HG02981 (cell line): Measurements from ENCODE around the gene FBXL20.
"Not testable (repeated sequence)": the region's sequence is repeated elsewhere in the genome, so short reads cannot be mapped to it uniquely, and the experiment has no call there.

Experiments
- ATAC-seq: cut with Tn5 transposase; IDR thresholded peaks from one replicate; pipeline ENCODE4 v1.9.1; 2021; ENCODE audit warnings: mild to moderate bottlenecking, moderate library complexity; ENCODE audit not compliant: unreplicated experiment

Gene FBXL20

DNA sequence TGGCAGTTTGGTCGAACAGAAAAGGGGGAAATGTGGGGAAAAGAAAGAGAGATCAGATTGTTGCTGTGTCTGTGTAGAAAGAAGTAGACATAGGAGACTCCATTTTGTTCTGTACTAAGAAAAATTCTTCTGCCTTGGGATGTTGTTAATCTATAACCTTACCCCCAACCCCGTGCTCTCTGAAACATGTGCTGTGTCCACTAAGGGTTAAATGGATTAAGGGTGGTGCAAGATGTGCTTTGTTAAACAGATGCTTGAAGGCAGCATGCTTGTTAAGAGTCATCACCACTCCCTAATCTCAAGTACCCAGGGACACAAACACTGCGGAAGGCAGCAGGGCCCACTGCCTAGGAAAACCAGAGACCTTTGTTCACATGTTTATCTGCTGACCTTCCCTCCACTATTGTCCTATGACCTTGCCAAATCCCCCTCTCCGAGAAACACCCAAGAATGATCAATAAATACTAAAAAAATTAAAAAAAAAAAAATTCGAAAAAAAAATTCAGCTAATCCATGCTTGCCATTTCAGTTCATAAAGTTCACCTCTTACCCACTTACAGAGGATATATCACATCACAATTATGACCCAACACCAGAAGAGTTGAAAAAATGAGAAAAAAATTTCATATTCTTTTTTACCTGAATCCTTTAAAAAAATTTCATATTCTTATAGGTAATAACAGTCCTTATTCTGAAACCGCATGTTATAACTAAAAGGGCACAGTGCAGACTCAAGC lies 67.2 kb downstream of the FBXL20 start:
- ATAC-seq = not testable (repeated sequence)

DNA sequence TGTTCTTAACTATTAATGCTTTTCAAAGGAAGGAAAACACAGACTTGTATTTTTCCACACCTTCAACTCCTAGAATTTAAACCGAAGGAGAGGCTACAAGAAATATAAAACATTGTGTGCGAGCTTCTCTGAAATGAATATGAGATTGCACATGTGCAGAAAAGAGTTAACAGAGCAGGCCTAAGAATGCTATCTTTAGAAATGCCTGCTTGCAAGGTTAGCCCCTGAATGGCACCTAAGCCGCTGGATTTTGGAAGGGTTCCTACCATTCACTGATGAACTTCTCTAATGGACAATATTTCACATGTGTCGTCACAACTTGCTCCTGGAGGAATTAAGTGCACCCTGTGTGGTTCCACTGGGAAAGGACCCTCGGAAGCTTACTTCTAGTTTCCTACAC lies 69.3 kb downstream of the FBXL20 start:
- no peak for ATAC-seq

DNA sequence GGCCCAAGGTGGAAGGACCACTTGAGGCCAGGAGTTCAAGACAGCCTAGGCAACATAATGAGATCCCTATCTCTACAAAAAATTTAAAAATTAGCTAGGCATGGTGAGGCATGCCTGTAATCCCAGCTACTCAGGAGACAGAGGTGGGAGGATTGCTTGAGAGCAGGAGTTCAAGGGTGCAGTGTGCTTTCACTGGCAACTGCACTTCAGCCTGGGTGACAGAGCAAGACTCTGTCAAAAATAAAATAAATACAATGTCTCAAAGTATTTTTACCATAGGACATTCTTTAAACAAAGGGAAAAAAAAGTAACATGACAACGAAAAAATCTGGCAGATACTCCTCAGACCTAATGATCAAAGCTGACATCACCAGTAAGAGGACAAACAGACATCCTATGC lies 72.6 kb downstream of the FBXL20 start:
- ATAC-seq = no peak

DNA sequence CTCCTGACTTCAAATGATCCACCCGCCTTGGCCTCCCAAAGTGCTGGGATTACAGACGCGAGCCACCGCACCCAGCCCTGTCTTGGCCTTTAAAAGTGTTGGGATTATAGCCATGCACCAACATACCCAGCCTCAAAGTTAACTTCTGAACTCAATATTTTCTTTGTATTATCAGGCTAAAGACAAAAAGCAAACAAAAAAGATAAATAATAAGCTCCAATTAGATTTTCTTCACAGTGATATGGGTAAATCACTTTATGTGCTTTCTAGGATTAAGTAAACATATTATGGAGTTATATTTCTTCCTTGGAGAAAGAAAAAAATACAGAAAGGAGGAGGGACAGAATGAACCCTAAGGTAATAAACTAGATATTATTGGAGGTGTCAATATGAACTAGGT lies 74.3 kb downstream of the FBXL20 start:
- no peak for ATAC-seq

DNA sequence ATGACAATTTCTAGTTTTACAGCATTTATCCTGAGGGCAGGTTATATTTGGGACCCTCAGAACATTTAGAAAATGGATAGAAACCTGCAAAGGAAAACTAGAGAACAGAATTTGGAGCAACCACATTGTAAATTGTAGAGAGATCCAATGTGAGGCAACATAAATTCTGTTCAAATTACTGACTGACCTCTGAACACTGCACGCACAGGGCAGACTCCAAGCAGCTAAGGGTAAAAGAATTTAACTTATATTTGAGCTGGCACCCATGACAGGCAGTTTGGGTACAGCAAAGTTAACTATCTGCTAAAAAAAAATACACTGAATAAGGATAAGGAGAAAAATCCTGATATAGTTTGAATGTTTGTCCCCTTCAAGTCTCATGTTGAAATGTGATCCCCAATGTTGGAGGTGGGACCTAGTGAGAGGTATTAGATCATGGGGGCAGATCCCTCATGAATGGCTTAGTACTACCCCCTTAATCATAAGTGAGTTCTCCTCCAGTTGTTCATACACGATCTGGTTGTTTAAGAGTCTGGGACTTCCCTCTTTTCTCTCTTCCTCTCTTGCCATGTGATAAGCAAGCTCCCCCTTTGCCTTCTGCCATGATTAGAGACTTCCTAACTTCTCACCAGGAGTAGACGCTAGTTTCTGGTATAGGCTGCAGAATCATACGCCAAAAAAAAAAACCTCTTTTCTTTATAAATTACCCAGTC lies 75.7 kb downstream of the FBXL20 start:
- ATAC-seq = no peak

GRCh38 chr17:39318636-39319035 lies 82.8 kb downstream of the FBXL20 start:
- ATAC-seq = no peak

- no peak for ATAC-seq
Measured at GRCh38 chr17:39306509-39307212, 94.8 kb downstream of the FBXL20 start.

- no peak for ATAC-seq
Measured at GRCh38 chr17:39305978-39306377, 95.4 kb downstream of the FBXL20 start.

GRCh38 chr17:39304188-39304587 lies 97.2 kb downstream of the FBXL20 start:
- no peak for ATAC-seq

DNA sequence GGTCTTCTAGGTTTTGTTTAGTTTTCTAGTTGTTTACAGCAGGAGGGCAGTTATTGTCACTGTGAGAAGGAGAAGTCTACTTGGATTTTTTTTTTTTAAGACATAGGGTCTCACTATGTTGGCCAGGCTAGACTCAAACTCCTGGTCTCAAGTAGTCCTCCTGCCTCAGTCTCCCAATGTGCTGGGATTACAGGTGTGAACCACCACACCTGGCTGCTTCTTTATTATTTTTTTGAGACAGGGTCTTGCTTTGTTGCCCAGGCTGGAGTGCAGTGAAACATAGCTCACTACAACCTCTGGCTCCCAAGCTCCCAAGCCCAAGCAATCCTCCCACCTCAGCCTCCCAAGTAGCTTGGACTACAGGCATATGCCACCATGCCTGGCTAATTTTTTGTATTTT lies 107.4 kb downstream of the FBXL20 start:
- no peak for ATAC-seq

GRCh38 chr17:39292546-39292945 lies 108.9 kb downstream of the FBXL20 start:
- ATAC-seq = not testable (repeated sequence)

GRCh38 chr17:39286513-39286912 lies 114.9 kb downstream of the FBXL20 start:
- ATAC-seq = not testable (repeated sequence)

DNA sequence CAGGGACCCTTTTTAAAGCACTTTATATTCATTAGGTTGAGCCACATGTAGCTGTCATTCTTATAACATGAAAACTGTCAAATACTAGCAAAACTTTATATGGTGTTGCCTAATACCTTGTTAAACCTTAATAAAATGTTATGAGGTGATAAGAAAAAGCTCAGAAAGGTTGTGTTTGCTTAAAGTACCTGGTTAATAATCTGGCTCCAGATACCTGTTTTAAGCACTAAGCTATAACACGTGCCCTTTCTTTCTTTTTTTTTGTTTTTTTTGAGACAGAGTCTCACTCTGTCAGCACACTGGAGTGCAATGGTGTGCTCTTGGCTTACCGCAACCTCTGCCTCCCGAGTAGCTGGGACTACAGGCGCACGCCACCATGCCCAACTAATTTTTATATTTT lies 116.7 kb downstream of the FBXL20 start:
- ATAC-seq = no peak

DNA sequence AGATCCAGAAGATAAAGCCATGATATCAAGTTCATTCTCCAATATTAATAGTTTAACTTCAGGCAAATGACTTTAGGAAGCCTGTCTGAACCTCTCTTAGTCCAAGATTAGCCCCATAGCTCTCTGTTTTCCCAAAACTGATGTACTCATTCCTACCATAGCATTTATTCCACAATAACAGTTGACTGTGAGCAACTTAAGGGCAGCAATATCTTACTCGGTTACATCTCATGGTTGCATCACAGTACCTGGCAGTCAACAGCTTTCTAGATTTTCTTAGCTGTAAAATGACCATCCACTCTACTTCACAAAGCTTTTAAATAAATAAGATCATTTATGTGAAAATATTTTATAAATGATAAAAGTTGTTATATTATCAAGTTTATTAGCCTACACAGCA lies 117.5 kb downstream of the FBXL20 start:
- no peak for ATAC-seq

- ATAC-seq = no peak
Measured at GRCh38 chr17:39283098-39283497, 118.3 kb downstream of the FBXL20 start.

DNA sequence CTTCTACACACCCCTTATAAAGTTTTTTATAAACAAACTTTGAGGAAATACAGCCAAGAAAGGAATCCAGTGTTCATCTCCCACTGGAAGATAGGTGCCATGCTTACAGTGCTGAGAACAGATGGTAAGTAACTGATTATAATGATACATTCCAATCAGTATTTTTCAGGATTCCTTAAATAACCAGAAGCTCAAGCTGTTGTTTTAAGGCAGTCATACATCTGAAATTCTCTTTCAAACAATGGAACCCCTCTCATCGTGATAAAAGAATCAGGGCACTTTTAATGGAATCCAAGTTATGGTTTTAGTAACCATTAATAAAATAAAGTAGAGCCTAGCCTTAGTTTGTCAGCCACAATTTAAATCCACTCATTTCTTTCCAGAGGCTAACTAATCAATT lies 119.6 kb downstream of the FBXL20 start:
- no peak for ATAC-seq

GRCh38 chr17:39278246-39278645 lies 123.2 kb downstream of the FBXL20 start:
- not testable (repeated sequence) for ATAC-seq

- no peak for ATAC-seq
Measured at GRCh38 chr17:39277110-39277509, 124.3 kb downstream of the FBXL20 start.

GRCh38 chr17:39276113-39276512 lies 125.3 kb downstream of the FBXL20 start:
- ATAC-seq = no peak

- ATAC-seq = no peak
Measured at GRCh38 chr17:39271546-39271945, 129.9 kb downstream of the FBXL20 start.

DNA sequence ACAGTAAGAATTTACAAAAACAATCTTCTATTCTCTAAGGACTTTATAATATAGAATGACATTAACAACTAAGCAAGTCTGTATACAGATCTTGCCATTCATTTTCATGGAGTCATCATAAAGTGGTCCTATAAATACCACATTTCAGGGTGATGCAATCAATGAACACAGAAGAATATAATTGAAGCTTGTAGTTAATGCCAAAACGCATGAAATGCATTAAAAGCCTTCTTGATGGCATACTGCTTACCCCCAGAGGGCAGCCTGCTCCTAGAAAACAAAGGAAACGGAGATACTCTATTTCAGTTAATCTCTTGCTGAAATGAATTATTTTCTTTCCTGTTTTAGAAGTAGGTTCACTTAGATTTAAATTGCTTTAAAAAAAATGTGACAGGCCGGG lies 130.5 kb downstream of the FBXL20 start:
- ATAC-seq = no peak

DNA sequence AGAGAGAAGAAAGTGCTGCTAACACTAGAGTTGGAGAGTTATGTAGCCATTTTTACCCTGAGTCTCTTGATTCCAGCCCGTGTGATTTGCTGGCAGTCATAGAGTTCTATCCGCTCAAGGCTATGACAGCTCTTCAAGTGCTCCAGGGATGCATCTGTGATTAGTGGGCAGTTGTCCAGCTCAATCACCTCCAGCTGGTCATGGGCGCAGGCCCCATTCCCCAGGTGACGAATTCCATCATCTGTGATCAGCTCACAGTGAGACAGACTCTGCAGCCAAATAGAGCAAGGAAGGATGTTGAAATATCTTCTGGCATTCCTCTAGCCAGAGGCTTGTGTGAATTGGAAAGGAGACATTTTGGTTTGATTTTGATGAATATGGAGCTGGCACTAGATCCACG lies 137.3 kb downstream of the FBXL20 start:
- ATAC-seq = no peak
